NCI-H748 (cell line): ENCODE results near the gene PTPRCAP.

ENCODE experiments used
- DNase-seq: peaks from one replicate; lab custom pipeline; 2025; ENCODE audit not compliant: unreplicated experiment; lab: John Stamatoyannopoulos, UW

Gene PTPRCAP

GRCh38 chr11:67441731-67442351 is 4.4 kb upstream of the PTPRCAP start:
- DNase-seq: no peak

- DNase-seq: no peak
Observed at GRCh38 chr11:67441098-67441563, 3.6 kb upstream of the PTPRCAP start.

GRCh38 chr11:67440229-67441097 is 3.0 kb upstream of the PTPRCAP start:
- no peak for DNase-seq

GRCh38 chr11:67439321-67440228 is 2.1 kb upstream of the PTPRCAP start:
- DNase-seq: no peak

GRCh38 chr11:67438158-67438902 is 848 bp upstream of the PTPRCAP start:
- no peak for DNase-seq

GRCh38 chr11:67437809-67438157 is 301 bp upstream of the PTPRCAP start:
- no peak for DNase-seq

GRCh38 chr11:67436459-67437081 is 912 bp downstream of the PTPRCAP start:
- no peak for DNase-seq

- DNase-seq: no peak
Observed at GRCh38 chr11:67435727-67436458, 1.6 kb downstream of the PTPRCAP start.

GRCh38 chr11:67435031-67435726 is 2.3 kb downstream of the PTPRCAP start:
- DNase-seq: no peak

GRCh38 chr11:67434395-67434881 is 3.0 kb downstream of the PTPRCAP start:
- DNase-seq: no peak

- no peak for DNase-seq
Observed at GRCh38 chr11:67433536-67434394, 3.7 kb downstream of the PTPRCAP start.

- DNase-seq: no peak
Observed at GRCh38 chr11:67432655-67433349, 4.7 kb downstream of the PTPRCAP start.

GRCh38 chr11:67431346-67432249 is 5.9 kb downstream of the PTPRCAP start:
- DNase-seq: no peak

GRCh38 chr11:67429722-67430121 is 7.8 kb downstream of the PTPRCAP start:
- DNase-seq: no peak

GRCh38 chr11:67429038-67429668 is 8.3 kb downstream of the PTPRCAP start:
- DNase-seq: no peak
